HS-27A (cell line): Measurements from ENCODE around the gene SLK.

Experiments used
- DNase-seq: peaks from one replicate; pipeline ENCODE4 v3.0.0-alpha.2; 2012; ENCODE audit warnings: low read depth, missing footprints

Gene SLK

DNA sequence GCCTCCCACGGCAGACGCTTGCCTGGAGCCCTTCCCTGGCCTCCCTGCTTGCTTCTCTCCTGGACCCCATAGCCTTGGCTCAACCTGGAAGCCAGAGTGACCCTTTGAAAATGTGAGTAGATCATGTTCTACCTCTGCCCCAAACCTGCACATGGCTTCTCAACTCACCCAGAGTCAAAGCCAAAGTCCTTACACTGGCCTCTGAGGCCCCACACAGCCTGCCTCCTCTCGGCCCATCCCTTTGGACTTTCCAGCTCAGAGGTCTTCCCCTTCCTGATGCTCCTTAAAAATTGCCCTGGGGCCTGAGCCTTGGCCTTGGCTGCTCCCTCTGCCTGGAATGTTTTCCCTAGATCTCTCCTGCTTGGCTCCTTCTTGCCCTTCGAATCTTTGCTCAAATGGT lies 86.3 kb downstream of the SLK start:
- no peak for DNase-seq

DNA sequence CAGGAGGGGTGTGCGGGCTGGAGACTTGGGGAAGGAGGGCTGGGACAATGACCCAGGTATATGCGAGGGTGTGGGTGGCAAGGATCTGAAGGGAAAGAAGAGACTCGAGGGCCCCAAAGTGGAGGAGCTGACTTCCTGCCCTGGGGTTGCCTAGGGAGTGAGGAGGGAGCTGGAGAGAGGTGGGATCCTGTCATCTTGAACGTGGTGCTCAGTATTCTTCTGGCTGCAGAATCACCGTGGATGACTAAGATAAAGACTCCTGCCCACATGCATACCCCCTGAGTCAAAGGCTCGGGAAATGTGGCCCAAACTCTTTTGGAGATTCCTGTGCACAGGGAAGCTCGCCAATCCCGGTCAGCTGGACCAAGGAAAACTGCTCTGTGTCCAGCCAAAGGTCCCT lies 87.5 kb downstream of the SLK start:
- peak; percentile 51 for DNase-seq

DNA sequence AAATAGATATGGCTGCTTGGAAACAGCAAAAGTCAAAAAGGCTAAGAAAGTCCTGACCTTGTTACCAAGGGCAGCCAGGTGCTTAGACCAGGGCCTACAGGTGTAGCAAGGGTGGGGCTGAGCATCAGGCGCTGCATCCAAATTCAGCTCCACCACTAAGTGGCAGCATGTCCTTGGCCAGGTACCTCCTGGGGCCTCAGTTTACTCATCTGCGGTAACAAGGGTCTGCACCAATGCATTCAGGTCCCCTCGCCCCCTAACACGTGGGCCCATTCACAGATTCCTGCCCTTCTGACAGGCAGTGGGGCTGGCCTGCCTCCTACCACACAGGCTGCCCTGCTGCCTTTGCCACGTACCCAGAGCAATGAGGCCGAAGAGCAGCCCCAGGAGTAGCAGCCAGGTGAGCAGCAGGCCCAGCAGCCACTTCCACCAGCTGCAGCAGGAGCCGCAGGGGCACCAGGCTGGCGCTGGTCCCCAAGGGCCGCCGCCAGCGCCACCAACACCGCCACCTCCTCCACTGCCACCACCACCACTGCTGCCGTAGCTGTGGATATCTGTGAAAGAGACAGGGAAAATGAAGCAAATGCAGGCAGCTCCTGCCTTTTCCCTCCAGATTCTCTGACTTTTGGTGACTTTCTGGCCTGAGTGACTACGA lies 89.8 kb downstream of the SLK start:
- DNase-seq = no peak

DNA sequence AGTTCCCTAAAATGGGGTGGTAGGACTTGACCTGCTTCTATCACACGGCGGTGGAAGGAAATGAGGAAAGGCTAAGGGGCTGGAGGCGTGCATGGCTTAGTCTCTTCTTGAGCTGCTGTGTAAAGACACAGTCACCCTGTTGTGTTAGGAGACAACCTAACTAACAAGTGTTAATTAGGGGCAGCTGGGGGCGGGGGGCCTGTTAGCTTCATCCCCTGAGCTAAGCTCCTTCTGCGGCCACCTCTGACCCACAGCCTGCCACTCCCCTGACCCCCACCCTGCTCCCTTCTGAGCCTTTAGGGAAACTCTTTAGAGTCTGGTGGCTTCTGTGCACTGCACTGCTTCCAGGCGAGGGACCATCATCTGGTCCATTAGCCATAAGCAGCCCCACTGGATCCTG lies 90.8 kb downstream of the SLK start:
- no peak for DNase-seq

DNA sequence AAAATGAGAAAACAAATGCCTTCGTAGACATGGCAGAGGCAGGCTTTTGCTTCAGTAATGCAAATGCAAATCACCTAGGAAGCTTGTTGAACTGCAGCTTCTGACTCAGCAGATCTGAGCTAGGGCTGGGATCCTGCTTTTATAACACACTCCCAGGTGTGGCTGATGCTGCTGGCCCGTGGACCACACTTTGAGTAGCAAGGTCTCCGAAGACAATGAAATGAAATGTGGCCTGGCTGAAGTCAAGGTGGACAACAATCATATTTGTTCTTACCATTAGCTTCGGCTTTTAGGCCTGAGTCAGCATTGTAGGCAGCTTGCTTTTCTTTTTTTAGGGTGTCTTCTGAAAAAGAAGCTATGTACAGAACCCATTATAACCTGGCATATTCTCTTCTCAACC lies 92.4 kb downstream of the SLK start:
- DNase-seq = no peak

DNA sequence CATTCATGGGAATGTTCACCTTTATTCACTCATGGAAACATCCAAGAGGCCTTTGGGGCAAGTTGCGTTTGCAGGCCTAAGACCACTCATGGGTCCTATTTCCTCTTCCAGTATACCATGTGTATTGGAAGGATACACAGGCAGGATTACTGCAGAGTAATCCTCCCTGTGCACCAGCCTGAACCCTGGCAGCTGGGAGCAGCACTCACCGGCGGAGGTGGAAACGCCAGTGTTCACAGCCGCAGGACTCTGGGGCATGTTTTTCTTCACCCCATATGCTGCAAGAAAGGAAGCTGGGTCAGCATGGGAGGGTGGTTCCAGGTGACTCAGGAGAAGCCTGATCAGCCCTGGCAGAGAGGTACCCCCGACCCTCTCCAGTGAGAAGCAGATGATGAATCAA lies 94.3 kb downstream of the SLK start:
- no peak for DNase-seq

DNA sequence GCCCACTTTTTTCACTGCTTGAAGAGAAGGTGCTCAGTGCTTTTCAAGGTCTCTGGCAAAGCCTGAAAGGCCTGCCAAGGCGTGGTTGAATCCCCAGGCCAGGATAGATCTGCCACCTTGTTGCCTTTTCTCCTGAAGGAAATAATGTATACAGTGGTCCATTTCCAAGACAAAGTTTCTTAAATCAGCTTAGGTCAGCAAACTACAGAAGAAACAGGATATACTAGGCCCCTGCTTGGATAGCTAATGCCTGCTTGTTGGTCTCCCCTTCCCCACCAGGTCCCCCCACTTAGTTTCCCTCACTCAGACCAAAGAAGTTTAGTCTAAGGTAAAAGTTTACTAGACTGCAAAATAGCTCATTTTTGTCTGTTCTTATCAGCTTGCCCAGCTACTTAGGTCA lies 98.8 kb downstream of the SLK start:
- no peak for DNase-seq

DNA sequence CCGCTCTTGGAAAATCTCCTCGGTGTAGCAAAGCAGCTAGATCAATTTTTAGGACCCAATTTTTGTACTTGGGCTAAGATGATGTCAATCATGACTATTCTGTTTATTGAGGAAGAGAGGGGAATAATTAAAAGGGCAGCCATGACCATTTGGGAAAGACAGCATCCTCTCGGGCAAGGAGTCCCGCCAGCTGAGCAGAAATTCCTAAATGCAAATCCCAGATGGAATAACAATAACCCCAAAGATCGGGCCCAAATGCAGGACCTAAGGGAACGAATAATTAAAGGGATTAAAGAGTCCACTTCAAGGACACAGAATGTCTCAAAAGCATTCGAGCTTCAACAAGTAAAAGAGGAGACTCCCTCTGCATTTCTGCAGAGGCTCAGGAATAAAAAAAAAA lies 100.0 kb downstream of the SLK start:
- DNase-seq = no peak

DNA sequence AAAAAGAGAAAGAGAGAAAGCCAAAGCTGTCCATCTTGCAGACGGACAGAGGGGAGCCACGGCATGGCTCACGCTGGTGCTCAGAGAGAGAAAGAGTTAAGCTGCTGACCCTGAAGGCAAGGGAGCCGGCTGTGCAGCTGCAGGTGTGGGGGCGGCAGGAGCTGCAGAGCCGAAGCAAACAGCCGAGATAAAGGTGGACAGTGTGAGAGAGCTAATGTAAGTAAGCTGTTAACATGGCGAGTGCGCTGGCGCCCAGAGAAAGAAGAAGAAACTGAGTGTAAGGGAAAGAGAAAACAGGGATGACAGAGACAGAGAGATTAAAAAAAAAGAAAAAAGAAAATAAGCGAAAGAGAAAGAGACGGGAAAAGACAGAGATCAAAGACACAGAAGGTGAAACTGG lies 100.6 kb downstream of the SLK start:
- DNase-seq = no peak

DNA sequence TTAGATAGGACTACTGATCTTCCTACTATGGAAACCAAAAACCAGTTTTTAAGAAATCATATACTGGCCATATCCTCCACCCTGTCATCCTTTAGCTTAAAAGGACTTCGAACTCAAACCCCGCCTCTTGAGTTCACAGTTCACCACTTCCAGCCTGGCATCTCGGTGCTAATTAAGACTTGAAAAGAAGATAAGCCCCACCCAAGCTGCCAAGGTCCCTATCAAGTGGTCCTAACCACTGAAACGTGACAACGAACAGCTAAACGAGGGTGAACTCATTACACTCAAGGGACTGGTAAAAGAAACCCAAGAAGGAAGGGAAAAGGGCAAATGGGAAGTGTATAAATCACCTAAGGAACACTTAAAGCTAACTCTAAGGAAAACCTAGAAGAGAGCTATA lies 102.7 kb downstream of the SLK start:
- no peak for DNase-seq

DNA sequence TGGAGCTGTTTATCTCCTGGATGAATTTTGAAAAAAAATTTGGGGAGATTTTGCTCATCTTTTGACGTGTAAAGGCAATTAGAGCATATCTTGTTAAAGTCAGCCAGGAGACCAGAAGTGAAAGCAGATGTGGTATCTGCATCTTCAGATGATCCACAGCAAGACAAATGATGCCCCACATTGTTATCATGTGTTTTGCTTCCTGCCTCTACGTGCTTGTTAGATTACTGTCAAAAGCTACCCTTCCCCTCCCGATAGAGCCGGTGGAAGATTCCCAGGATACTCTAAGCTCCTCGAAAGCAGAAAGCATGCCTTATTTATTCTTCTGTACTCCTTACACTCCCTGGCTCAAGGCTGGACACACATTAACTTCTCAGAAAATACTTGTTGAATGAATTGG lies 105.8 kb downstream of the SLK start:
- no peak for DNase-seq

DNA sequence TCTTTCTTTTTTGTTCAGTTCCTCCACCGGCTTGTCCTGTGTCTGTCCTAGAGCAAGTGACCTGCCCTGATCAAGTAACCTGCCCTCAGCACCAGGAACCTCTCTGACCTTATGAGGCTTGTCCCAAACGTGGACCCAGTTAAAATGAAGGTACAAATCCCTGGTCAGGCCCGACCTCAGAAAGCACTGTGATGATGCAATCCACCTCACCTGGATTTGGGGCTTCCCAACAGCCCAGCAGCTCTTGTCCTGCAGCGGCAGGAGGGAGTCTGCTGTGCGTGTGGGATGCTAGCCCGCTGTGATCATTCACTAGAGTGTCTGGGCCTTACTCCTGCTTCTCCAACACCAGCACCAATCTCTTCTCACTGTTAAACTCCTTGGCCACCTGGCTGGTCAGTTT lies 107.6 kb downstream of the SLK start:
- no peak for DNase-seq

DNA sequence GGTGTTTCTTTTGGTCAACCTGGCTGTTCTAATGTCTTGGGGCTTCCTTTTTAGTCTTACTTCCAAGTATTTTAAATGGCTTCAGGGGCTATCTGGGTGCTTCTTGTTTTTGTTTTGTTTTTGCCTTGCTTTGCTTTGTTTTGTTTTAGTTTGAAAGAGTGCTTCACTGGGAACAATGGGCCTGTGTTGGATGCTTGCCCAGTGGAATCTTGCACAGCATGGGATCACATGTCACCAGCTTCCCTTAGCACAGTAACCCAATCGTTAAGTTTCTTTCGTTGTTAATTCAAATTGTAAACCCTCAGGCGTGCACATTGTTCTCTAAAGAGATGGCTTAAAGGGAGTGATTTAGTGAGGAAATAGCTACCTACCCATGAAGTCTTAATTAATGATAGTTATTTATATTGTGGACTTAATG lies 109.8 kb downstream of the SLK start:
- DNase-seq = no peak

DNA sequence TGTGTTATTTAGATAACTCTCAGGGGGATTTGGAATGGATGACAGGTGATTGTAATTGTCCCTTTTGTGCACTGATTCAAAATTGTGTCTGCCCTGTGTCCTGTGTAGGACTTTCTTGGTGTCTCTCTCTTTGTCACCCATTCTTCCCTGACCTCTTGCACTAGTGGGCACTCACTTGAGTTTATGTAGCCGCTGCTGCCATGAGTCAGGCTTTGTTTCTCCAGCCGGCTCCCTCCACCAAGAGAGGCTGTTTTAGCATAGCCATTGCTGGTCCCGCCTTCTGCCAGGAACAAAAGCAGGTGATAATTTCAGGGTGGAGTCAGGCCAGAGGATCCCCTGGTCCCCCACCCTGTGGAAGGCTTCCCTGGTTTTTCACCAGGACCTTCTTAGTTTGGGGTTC lies 110.3 kb downstream of the SLK start:
- DNase-seq = no peak

DNA sequence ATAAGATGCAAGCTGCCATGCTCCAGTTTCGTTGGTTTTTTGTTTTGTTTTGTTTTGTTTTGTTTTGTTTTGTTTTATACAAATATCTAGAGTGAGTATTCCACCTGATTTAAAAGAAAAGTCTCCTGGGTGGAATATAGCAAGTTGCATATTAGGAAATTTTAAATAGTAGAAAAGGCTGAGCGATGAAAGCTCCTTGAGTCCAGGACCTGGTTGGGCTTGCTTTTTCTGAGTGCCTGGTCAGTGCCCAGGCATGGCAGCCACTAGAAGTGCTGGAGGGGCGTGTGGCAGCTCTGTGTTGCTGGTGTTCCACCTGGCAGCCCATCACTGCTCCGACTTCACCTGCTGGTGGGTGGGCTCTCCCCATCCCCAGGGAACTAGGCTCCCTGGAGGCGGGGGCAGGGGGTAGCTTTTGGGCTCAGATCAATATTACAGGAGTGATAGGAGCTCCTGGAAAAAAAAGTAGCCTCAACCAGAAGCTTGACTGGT lies 110.8 kb downstream of the SLK start:
- no peak for DNase-seq
